H1 (cell line): ENCODE measurements around the gene UBE2H. TPM values are rescaled to one million over a fixed set of nuclear protein-coding genes. Genes with fewer than 3 reads are reported as not detected.

Experiments
- CTCF ChIA-PET: fragments of 300-600 bp; sonication (Branson Sonifier 250); formaldehyde crosslinking; loops from one replicate; lab custom pipeline; 2021; ENCODE audit not compliant: partially characterized antibody; lab: Charles Lee
- POLR2A ChIA-PET: fragments of 300-600 bp; sonication (Branson Sonifier 250); formaldehyde crosslinking; loops from one replicate; lab custom pipeline; 2021; ENCODE audit warnings: inconsistent platforms; ENCODE audit not compliant: partially characterized antibody; lab: Charles Lee
- DNase-seq, 2 experiments: peaks; one replicate each; pipeline versions ENCODE4 v3.0.0 to v3.0.0-alpha.2; 2010 to 2022; ENCODE audit warnings: low spot score in 2 of 2, low read depth in 1 of 2, mixed read lengths in 1 of 2
- FAIRE-seq: peaks from 2 replicates; lab custom pipeline; 2011; peaks lifted over from hg19 to GRCh38; lab: Jason Lieb, UNC
- H2AFZ ChIP-seq: 2 replicates; pipeline ENCODE4 v1.8.1; 2012; ENCODE audit warnings: low read length, inconsistent platforms
- H2AK5ac ChIP-seq: 2 replicates; pipeline ENCODE4 v1.6.1; 2013; ENCODE audit warnings: low read depth, low read length
- H2BK120ac ChIP-seq: replicated peaks from 2 replicates; pipeline ENCODE3; 2013; ENCODE audit warnings: low read depth, low read length, inconsistent platforms
- H2BK12ac ChIP-seq: 2 replicates; pipeline ENCODE4 v1.6.1; 2013; ENCODE audit warnings: low read depth, low read length
- H2BK15ac ChIP-seq: 2 replicates; pipeline ENCODE4 v1.6.1; 2013; ENCODE audit warnings: low read length
- H2BK20ac ChIP-seq: 2 replicates; pipeline ENCODE4 v1.6.1; 2013; ENCODE audit warnings: low read length
- H2BK5ac ChIP-seq: 2 replicates; pipeline ENCODE4 v1.6.1; 2013; ENCODE audit warnings: low read depth, low read length
- H3K14ac ChIP-seq: 2 replicates; pipeline ENCODE4 v1.6.1; 2013; ENCODE audit warnings: inconsistent platforms; ENCODE audit not compliant: insufficient read length
- H3K18ac ChIP-seq: 2 replicates; pipeline ENCODE4 v1.6.1; 2013; ENCODE audit warnings: low read length; ENCODE audit errors: extremely low read depth
- H3K23ac ChIP-seq: 2 replicates; pipeline ENCODE4 v1.6.1; 2013; ENCODE audit warnings: inconsistent platforms; ENCODE audit not compliant: insufficient read length
- H3K23me2 ChIP-seq: 2 replicates; pipeline ENCODE4 v1.6.1; 2013; ENCODE audit warnings: low read depth, low read length
- H3K27ac ChIP-seq: 2 replicates; pipeline ENCODE4 v1.6.1; 2011; ENCODE audit warnings: low read depth, low read length, inconsistent platforms
- H3K27me3 ChIP-seq, 4 experiments: replicated peaks in 1 of 4; 1 replicate in 1 of 4; 2 replicates in 3 of 4; pipeline versions ENCODE4 v1.6.1 to v1.8.1; 2011 to 2013; ENCODE audit warnings: low read length in 3 of 4, mild to moderate bottlenecking in 3 of 4, inconsistent platforms in 2 of 4, mixed read lengths in 2 of 4, moderate library complexity in 1 of 4; ENCODE audit not compliant: control insufficient read depth in 3 of 4, insufficient read depth in 3 of 4; ENCODE audit errors: extremely low read depth in 1 of 4
- H3K36me3 ChIP-seq, 4 experiments: 2 replicates each; pipeline versions ENCODE4 v1.6.1 to v1.8.1; 2011 to 2013; ENCODE audit warnings: mild to moderate bottlenecking in 4 of 4, low read length in 3 of 4, moderate library complexity in 2 of 4, control low read depth in 1 of 4, inconsistent platforms in 1 of 4; ENCODE audit not compliant: insufficient read depth in 4 of 4, control insufficient read depth in 2 of 4
- H3K4ac ChIP-seq: replicated peaks from 2 replicates; pipeline ENCODE3; 2013; ENCODE audit warnings: low read length, low read depth, mixed read lengths, inconsistent platforms; ENCODE audit not compliant: insufficient read length
- H3K4me1 ChIP-seq, 4 experiments: replicated peaks in 1 of 4; 1 replicate in 1 of 4; 2 replicates in 3 of 4; pipeline versions ENCODE4 v1.6.1 to v1.8.1; 2011 to 2013; ENCODE audit warnings: low read length in 3 of 4, inconsistent platforms in 2 of 4, mixed read lengths in 1 of 4; ENCODE audit not compliant: insufficient read depth in 4 of 4, control insufficient read depth in 3 of 4
- H3K4me2 ChIP-seq, 2 experiments: 2 replicates each; pipeline versions ENCODE4 v1.6.1 to v1.8.1; 2011 to 2013; ENCODE audit warnings: low read depth in 2 of 2, low read length in 2 of 2, control low read depth in 1 of 2, inconsistent platforms in 1 of 2, mild to moderate bottlenecking in 1 of 2; ENCODE audit not compliant: insufficient read depth in 1 of 2
- H3K4me3 ChIP-seq, 4 experiments: fragments of 200-600, 300-600 bp in 1 of 4; sonication (generic), shearing (Covaris generic), sonication (Bioruptor Twin) in 1 of 4; 2 replicates each; pipeline versions ENCODE4 v1.5.1 to v1.8.1; 2011 to 2016; ENCODE audit warnings: low read length in 4 of 4, low read depth in 3 of 4, control low read depth in 2 of 4, inconsistent platforms in 2 of 4, mild to moderate bottlenecking in 2 of 4, mixed read lengths in 1 of 4, moderate library complexity in 1 of 4; ENCODE audit not compliant: insufficient read depth in 2 of 4; ENCODE audit errors: extremely low read depth in 1 of 4
- H3K56ac ChIP-seq: replicated peaks from 2 replicates; pipeline ENCODE3; 2013; ENCODE audit warnings: low read depth, mild to moderate bottlenecking, mixed read lengths, low read length, inconsistent platforms; ENCODE audit not compliant: insufficient read length
- H3K79me1 ChIP-seq: 2 replicates; pipeline ENCODE4 v1.6.1; 2013; ENCODE audit warnings: low read depth, low read length, control low read depth
- H3K79me2 ChIP-seq, 2 experiments: 2 replicates each; pipeline versions ENCODE4 v1.6.1 to v1.8.1; 2012 to 2013; ENCODE audit warnings: low read length in 2 of 2, mild to moderate bottlenecking in 2 of 2, inconsistent platforms in 1 of 2; ENCODE audit not compliant: insufficient read depth in 2 of 2, control insufficient read depth in 1 of 2
- H3K9ac ChIP-seq, 4 experiments: replicated peaks in 1 of 4; 1 replicate in 1 of 4; 2 replicates in 3 of 4; pipeline versions ENCODE4 v1.6.1 to v1.8.1; 2011 to 2013; ENCODE audit warnings: low read depth in 3 of 4, low read length in 3 of 4, control low read depth in 2 of 4, mild to moderate bottlenecking in 2 of 4, moderate library complexity in 2 of 4, inconsistent platforms in 1 of 4; ENCODE audit errors: extremely low read depth in 1 of 4
- H3K9me3 ChIP-seq, 2 experiments: 2 replicates each; pipeline versions ENCODE4 v1.6.1 to v1.8.1; 2012 to 2013; ENCODE audit warnings: mild to moderate bottlenecking in 2 of 2, moderate library complexity in 2 of 2, control low read depth in 1 of 2, inconsistent platforms in 1 of 2, low read depth in 1 of 2, low read length in 1 of 2, mixed read lengths in 1 of 2; ENCODE audit not compliant: insufficient read depth in 2 of 2
- H4K20me1 ChIP-seq, 2 experiments: replicated peaks in 1 of 2; 2 replicates each; pipeline versions ENCODE3 to v1.8.1; 2011 to 2013; ENCODE audit warnings: inconsistent platforms in 2 of 2, low read length in 2 of 2, mild to moderate bottlenecking in 1 of 2; ENCODE audit not compliant: insufficient read depth in 2 of 2, control insufficient read depth in 1 of 2
- H4K5ac ChIP-seq: 2 replicates; pipeline ENCODE4 v1.6.1; 2013; ENCODE audit warnings: low read length, low read depth, mixed read lengths, inconsistent platforms; ENCODE audit not compliant: insufficient read length
- H4K8ac ChIP-seq: 2 replicates; pipeline ENCODE4 v1.8.0; 2013; ENCODE audit warnings: mild to moderate bottlenecking, moderate library complexity, low read length, inconsistent platforms; ENCODE audit not compliant: insufficient read depth; ENCODE audit errors: extremely low read depth
- H4K91ac ChIP-seq: replicated peaks from 2 replicates; pipeline ENCODE3; 2013; ENCODE audit warnings: low read length, mixed read lengths, inconsistent platforms; ENCODE audit not compliant: insufficient read length
- JUN ChIP-seq: IDR thresholded peaks from 2 replicates; pipeline ENCODE4 v1.6.1; 2011; ENCODE audit warnings: low read depth, mild to moderate bottlenecking, improper control_type of control experiment, low read length
- JUND ChIP-seq: IDR thresholded peaks from 2 replicates; pipeline ENCODE4 v1.6.1; 2011; ENCODE audit warnings: mild to moderate bottlenecking, improper control_type of control experiment, low read length
- KDM4A ChIP-seq: IDR thresholded peaks from one replicate; pipeline ENCODE4 v1.7.1; 2012; ENCODE audit warnings: low read depth, mild to moderate bottlenecking, moderate library complexity, low read length, inconsistent platforms; ENCODE audit not compliant: severe bottlenecking
- POLR2A ChIP-seq, 2 experiments: IDR thresholded peaks; 1 replicate in 1 of 2; 2 replicates in 1 of 2; pipeline ENCODE4 v1.6.1; 2011; ENCODE audit warnings: low read depth in 2 of 2, low read length in 2 of 2, mild to moderate bottlenecking in 2 of 2; ENCODE audit errors: control extremely low read depth in 1 of 2
- SP2 ChIP-seq: IDR thresholded peaks from 2 replicates; pipeline ENCODE4 v1.6.1; 2012; ENCODE audit warnings: mild to moderate bottlenecking, low read length, inconsistent platforms
- WGBS, 2 experiments: shearing (Covaris generic) in 1 of 2; methylation state at CpG; one replicate each; pipeline versions ENCODE4 v1.1.6 to v1.1.7; 2013 to 2015; ENCODE audit warnings: low lambda C conversion rate in 2 of 2, mixed read lengths in 2 of 2, inconsistent platforms in 1 of 2, low coverage in 1 of 2, missing lambda C conversion rate in 1 of 2; ENCODE audit not compliant: insufficient replicate concordance in 2 of 2, insufficient coverage in 1 of 2, insufficient read length in 1 of 2; ENCODE audit errors: extremely low coverage in 1 of 2, missing lambda C conversion rate in 1 of 2; 5-methylcytosine and 5-hydroxymethylcytosine counted together
- polyA plus RNA-seq, 7 experiments: library from polyadenylated mRNA; depleted of rRNA in 3 of 7; stranded (reverse) in 5 of 7; unstranded in 2 of 7; fragments of >200 nt in 5 of 7; fragments of 200-250 nt in 2 of 7; gene quantifications; 1 replicate in 5 of 7; 2 replicates in 1 of 7; 4 replicates in 1 of 7; pipeline versions ENCODE4 v1.2.1 to v1.2.3, GENCODE V29; 2011 to 2013; ENCODE audit warnings: missing spikeins in 2 of 7, mixed read lengths in 2 of 7
- total RNA-seq: library from RNA; stranded (reverse); fragmentation: NEBNext Ultra II Directional; extraction: Animal tissue kit (Norgen Biotek cat#: 25700); gene quantifications from 2 replicates; pipeline ENCODE4 v1.2.1, GENCODE V29; 2021

The UBE2H gene
- total and polyA plus RNA-seq, 2 of the 8 experiments (the other 6 are each of a cell fraction or from before 2014, with no cell fraction given) = 30.6 to 62.2 TPM

DNA sequence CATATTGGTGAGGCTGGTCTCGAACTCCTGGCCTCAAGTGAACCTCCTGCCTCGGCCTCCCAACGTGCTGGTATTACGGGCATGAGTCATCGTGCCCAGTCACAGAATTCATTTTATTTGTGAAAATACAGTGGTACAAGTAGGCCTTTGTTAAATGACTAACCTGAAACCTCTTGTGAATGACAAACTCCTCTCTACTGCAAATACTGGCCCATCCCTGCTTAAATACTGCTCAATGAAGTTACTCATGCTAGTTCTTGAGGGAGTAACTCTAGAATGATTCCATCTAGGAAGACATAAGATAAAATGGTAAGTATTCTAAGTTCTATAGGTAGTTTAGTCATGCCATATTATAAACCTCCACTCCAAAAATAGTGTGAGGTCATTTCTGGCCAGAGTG is 80.7 kb downstream of the UBE2H start:
- TF ChIP-seq POLR2A (IDR thresholded peaks at IDR 0.05; ENCODE audit: control extremely low read depth in 1 of 2, low read depth in 2 of 2, low read length in 2 of 2) (no peak), JUND (no peak), JUN (no peak), SP2 (no peak), KDM4A (no peak)
- H3K9me3 ChIP-seq = no peaks in the 10 kb centered on the region
- no peak overlapping the region for H2BK120ac ChIP-seq
- H3K4me2 ChIP-seq = no peak overlapping the region
- H3K4ac ChIP-seq = no peak overlapping the region
- no peaks in the 10 kb centered on the region for H3K23me2 ChIP-seq
- H3K27me3 ChIP-seq = no peaks in the 10 kb centered on the region
- no peaks in the 10 kb centered on the region for H4K20me1 ChIP-seq
- H3K79me1 ChIP-seq = no peaks in the 10 kb centered on the region
- H3K56ac ChIP-seq = no peak overlapping the region
- H4K8ac ChIP-seq = no peak overlapping the region
- H3K23ac ChIP-seq = no peak overlapping the region
- H4K91ac ChIP-seq = no peak overlapping the region
- ChIA-PET POLR2A (interaction anchor here (1.6 kb wide), 1 partner anchor 9 kb away, joined by 4 read pairs; no protein-coding TSS in a partner anchor), CTCF (interaction anchor here (1.3 kb wide), 2 partner anchors 11 to 20 kb away, joined by 4 to 6 read pairs; no protein-coding TSS in a partner anchor)
- H3K14ac ChIP-seq = no peak overlapping the region
- FAIRE-seq = no peak
- H3K27ac ChIP-seq = no peak overlapping the region
- no peak overlapping the region for H2BK20ac ChIP-seq
- no peak overlapping the region for H2BK15ac ChIP-seq
- 83% methylated on average over 5 of the region's 5 CpGs; no CpG with 5 or more reads in 1 of the 2 experiments for WGBS, 2 experiments
- H3K4me1 ChIP-seq = peaks cover 0 to 6% (median 2%) of the 10 kb centered on the region in 4 experiments; a peak in 2 of 7 replicates
- peaks cover 0 to 10% (median 0%) of the 10 kb centered on the region in 4 experiments; a peak in 4 of 8 replicates for H3K36me3 ChIP-seq
- no peak overlapping the region for H3K9ac ChIP-seq
- H3K79me2 ChIP-seq = peaks cover 3 to 18% of the 10 kb centered on the region in 2 experiments; a peak in 3 of 4 replicates
- H3K4me3 ChIP-seq = no peak overlapping the region
- H2AK5ac ChIP-seq = no peak overlapping the region
- H2AFZ ChIP-seq = no peak overlapping the region
- H2BK12ac ChIP-seq = no peak overlapping the region
- no peak overlapping the region for H4K5ac ChIP-seq
- no peak for DNase-seq
- no peak overlapping the region for H3K18ac ChIP-seq
- H2BK5ac ChIP-seq = no peak overlapping the region
